ENCODE measurements around the gene BAHCC1.
"Not testable (repeated sequence)": the region's sequence is repeated elsewhere in the genome, so short reads cannot be mapped to it uniquely, and the experiment has no call there.

The BAHCC1 gene

GRCh38 chr17:81414756-81415516 is 19.7 kb downstream of the BAHCC1 start:
- DNase-seq, result no peak

GRCh38 chr17:81415681-81416080 is 20.4 kb downstream of the BAHCC1 start:
- no peak for DNase-seq

GRCh38 chr17:81416612-81417011 is 21.4 kb downstream of the BAHCC1 start:
- DNase-seq, result no peak

- no peak for DNase-seq
Observed at GRCh38 chr17:81417049-81417878, 22.0 kb downstream of the BAHCC1 start.

- no peak for DNase-seq
Observed at GRCh38 chr17:81417879-81418709, 22.8 kb downstream of the BAHCC1 start.

GRCh38 chr17:81418710-81419318 is 23.6 kb downstream of the BAHCC1 start:
- DNase-seq, result no peak

GRCh38 chr17:81419319-81419885 is 24.1 kb downstream of the BAHCC1 start:
- peak; percentile 66 for DNase-seq

- DNase-seq, result no peak
Observed at GRCh38 chr17:81419886-81420768, 24.9 kb downstream of the BAHCC1 start.

- no peak for DNase-seq
Observed at GRCh38 chr17:81420769-81421462, 25.7 kb downstream of the BAHCC1 start.

- DNase-seq, result no peak
Observed at GRCh38 chr17:81422776-81423697, 27.8 kb downstream of the BAHCC1 start.

- no peak for DNase-seq
Observed at GRCh38 chr17:81423698-81424071, 28.4 kb downstream of the BAHCC1 start.

- DNase-seq, result no peak
Observed at GRCh38 chr17:81424151-81425017, 29.1 kb downstream of the BAHCC1 start.

GRCh38 chr17:81425041-81425440 is 29.8 kb downstream of the BAHCC1 start:
- DNase-seq, result not testable (repeated sequence)

GRCh38 chr17:81425716-81426392 is 30.6 kb downstream of the BAHCC1 start:
- not testable (repeated sequence) for DNase-seq

GRCh38 chr17:81426393-81427172 is 31.3 kb downstream of the BAHCC1 start:
- DNase-seq, result no peak

GRCh38 chr17:81427173-81428120 is 32.2 kb downstream of the BAHCC1 start:
- DNase-seq, result no peak

All from NCI-H1048 (cell line).